ENCODE results near the gene TMEM8B.

- TF ChIP-seq GATA2 (IDR thresholded peaks at IDR 0.05; ENCODE audit: low read depth, low read length), result no peak
- no peak for TF ChIP-seq GATA3 (IDR thresholded peaks at IDR 0.05; ENCODE audit: low read depth, low read length)
Observed at GRCh38 chr9:35829764-35830096, 702 bp downstream of the TMEM8B start.
